ENCODE measurements around the gene TMEM179B. TPM values are rescaled to one million over a fixed set of nuclear protein-coding genes. Genes with fewer than 3 reads are reported as not detected.

Gene TMEM179B
- total RNA-seq, 1 experiment from 2014 or later = 51.6 TPM

DNA sequence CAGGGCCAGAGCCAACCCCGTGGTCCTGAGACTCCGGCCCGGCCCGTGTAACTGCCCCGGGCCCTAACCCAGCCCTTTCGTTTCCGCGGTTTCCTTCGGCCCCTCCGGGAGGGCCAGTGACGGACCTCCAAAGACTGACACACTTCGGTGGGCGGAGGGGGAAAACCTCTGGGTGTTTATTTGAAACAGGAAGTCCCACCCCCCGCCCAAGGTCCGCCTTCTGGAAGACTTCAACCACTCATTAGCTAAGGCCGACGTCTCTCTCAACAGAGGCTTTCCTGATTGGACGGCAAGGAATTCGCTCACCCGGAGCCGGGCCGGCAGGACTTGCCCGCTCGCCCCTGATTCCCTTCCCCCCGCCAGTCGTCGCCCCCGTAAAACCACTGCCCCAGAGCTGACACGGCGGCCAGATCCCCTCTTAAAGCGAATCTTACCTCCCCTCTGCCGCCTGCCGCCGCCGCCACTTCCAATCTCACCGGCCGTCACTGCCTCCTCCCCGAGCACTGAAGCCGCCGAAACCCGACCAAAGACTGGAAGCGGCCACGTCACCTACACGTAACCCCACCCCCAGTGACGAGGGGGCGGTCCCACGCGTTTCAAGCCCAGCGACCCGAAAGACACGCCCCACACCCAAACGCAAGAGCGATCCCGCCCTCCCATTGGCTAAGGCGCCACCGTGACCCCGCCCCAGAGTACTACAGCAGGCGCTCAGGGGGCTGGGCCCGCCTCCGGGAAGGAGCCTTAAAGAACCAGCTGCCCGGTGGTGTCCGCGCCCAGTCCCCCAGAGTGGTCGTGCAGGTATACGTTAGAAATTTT is 44.5 kb downstream of the TMEM179B start, which contains the start of gene STX5 (continued):
- TF ChIP-seq TCF7L2 (IDR thresholded peaks at IDR 0.05; ENCODE audit: borderline replicate concordance, extremely low read depth, insufficient read depth, insufficient read length) (peak; percentile 13), EZH2phosphoT487 (IDR thresholded peaks at IDR 0.05; ENCODE audit: borderline replicate concordance) (no peak), EGR1 (IDR thresholded peaks at IDR 0.05; ENCODE audit: low read depth) (no peak), POLR2A (IDR thresholded peaks at IDR 0.05; ENCODE audit: borderline replicate concordance, extremely low read depth, insufficient read depth, insufficient read length) (peak; percentile 18), CEBPB (IDR thresholded peaks at IDR 0.05; ENCODE audit: low read depth) (no peak)

DNA sequence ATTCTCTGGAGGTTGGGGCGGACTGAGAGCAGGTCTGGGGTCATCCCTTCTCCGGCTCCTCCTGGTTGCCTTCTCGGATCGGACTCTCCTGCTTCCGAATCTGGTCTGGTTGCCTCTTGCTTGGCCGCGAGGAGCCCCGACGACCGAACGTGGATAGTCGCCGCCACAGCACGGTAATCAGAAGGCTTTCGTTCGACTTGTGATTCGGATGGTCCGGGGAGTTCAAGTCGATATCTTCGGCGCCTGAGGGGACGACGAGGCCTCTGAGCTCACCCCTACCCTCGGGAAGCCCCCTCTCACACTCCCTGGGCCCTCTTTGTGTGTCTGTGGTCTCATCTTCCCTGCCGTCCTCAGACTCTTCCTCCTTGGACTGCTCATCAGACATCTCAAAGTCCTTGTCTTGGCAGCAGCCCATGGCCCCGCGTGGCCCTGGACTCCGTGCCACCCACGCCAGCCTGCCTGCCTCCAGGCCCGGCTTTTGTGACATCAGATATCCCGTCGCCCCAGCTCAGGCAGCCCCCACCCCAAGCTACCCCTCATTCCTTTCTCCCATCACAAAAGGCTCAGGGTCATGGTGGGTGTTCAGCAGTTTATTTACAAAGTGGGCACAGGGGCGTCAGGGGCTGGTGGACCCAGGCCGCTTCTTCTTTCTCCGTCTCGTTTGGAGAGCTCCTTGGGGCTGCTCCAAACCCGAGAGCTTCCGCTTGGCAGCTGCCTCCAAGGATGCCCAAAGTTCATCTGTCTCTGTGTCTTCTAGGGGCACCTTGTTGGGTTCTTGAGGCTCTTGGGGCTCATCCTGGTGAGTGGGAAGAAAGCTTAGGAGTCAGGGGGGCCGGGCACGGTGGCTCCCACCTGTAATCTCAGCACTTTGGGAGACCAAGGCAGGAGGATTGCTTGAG is 45.4 kb downstream of the TMEM179B start, which contains the start of gene TEX54:
TSS of gene TEX54 (minus strand) at position 506 of the 899 bp plus-strand sequence.
- no peaks in the 10 kb centered on the region for H3K9me2 ChIP-seq (ENCODE audit: insufficient read depth)
- intact Hi-C loops (cut with micrococcal nuclease) = loop anchor here (1.0 kb wide), 1 partner anchor 9 kb away; no protein-coding TSS in a partner anchor
- peak within 1 kb of the TSS; percentile 64 for H3K27ac ChIP-seq (ENCODE audit: low read depth, low read length)
- no peak within 1 kb of the TSS for H2AFZ ChIP-seq (ENCODE audit: low read depth, low read length, poor library complexity, severe bottlenecking)
- no peak for DNase-seq (ENCODE audit: low read depth, low spot score)
- no peaks in the 10 kb centered on the region for H3K9me3 ChIP-seq (ENCODE audit: control insufficient read depth in 1 of 2, insufficient read depth in 1 of 2, low read depth in 1 of 2, low read length in 2 of 2)
- POLR2A ChIA-PET = interaction anchor here (0.7 to 2.8 kb wide), 16 partner anchors 8 to 165 kb away, joined by 3 to 113 read pairs (median 6); partner anchors contain the start of genes HNRNPUL2, LBHD1, NXF1 and TMEM223
- H3K4me2 ChIP-seq (ENCODE audit: low read length) = peak within 1 kb of the TSS; percentile 92
- BruUV-seq (replicated peaks) = TSS peak; percentile 89
- CTCF ChIA-PET = interaction anchor here (0.9 to 1.3 kb wide), 3 partner anchors 46 to 48 kb away, joined by 3 to 6 read pairs (median 4); partner anchors contain the start of genes SLC3A2 and TMEM179B
- peak within 1 kb of the TSS; percentile 92 for H3K9ac ChIP-seq (ENCODE audit: low read length)
- H3K79me2 ChIP-seq (ENCODE audit: insufficient read depth, low read length) = peaks cover 60% of the 10 kb centered on the region
- H3K4me3 ChIP-seq (replicated peaks in 1 of 2; ENCODE audit: low read depth in 1 of 2, low read length in 2 of 2) = peak within 1 kb of the TSS; percentile 86 to 93
- TF ChIP-seq POLR2A (IDR thresholded peaks at IDR 0.05; ENCODE audit: borderline replicate concordance, extremely low read depth, insufficient read depth, insufficient read length) (peak; percentile 59), EGR1 (IDR thresholded peaks at IDR 0.05; ENCODE audit: low read depth) (no peak)
- ATAC-seq = peak; percentile 7
- no peaks in the 10 kb centered on the region for H3K27me3 ChIP-seq (ENCODE audit: insufficient read depth, low read length)
- RAD21 ChIA-PET (ENCODE audit: low non-redundant PET in 1 of 2, low total read pairs in 2 of 2, uncharacterized antibody in 2 of 2, unreplicated experiment in 2 of 2) = no interaction called here
- no peaks in the 10 kb centered on the region; the same call in 1 of the 2 replicates for H4K20me1 ChIP-seq (ENCODE audit: insufficient read depth)
- H3K4me1 ChIP-seq (ENCODE audit: control insufficient read depth in 1 of 2, insufficient read depth in 2 of 2, low read length in 2 of 2) = peaks cover 7 to 32% of the 10 kb centered on the region in 2 experiments
- peaks cover 17 to 34% of the 10 kb centered on the region in 2 experiments for H3K36me3 ChIP-seq (ENCODE audit: control insufficient read depth in 1 of 2, insufficient read depth in 2 of 2, low read length in 2 of 2)
